ENCODE data around the gene FUNDC2.

DNA sequence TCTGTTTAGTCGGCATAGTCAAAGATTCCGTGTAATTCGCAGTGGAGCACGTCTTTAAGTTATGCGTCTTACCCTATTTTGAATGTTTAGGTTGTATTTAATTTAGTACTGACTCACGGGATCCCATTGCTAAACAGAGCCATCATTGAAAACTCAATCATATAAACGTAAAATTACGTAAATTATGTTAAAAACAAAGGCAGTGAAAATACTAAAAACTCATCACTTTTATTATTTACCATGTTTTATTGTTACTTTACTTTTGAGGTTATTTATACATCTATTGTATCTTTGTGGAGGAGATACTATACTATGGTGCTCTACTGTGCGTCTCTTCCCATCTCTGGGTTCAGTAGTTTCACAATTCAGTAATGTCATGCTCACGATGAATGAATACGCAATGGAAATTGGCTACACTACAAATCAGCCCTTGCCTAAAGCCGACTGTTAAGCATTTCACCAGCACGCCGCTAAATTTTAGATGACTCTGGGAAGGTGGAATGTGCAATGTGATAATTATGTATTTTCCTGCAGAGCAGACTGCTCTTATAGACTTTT, 944 bp downstream of the FUNDC2 start:
- TF ChIP-seq EZH2phosphoT487 (IDR thresholded peaks at IDR 0.05; ENCODE audit: low read depth): no peak
- TF ChIP-seq, protein P1, sequence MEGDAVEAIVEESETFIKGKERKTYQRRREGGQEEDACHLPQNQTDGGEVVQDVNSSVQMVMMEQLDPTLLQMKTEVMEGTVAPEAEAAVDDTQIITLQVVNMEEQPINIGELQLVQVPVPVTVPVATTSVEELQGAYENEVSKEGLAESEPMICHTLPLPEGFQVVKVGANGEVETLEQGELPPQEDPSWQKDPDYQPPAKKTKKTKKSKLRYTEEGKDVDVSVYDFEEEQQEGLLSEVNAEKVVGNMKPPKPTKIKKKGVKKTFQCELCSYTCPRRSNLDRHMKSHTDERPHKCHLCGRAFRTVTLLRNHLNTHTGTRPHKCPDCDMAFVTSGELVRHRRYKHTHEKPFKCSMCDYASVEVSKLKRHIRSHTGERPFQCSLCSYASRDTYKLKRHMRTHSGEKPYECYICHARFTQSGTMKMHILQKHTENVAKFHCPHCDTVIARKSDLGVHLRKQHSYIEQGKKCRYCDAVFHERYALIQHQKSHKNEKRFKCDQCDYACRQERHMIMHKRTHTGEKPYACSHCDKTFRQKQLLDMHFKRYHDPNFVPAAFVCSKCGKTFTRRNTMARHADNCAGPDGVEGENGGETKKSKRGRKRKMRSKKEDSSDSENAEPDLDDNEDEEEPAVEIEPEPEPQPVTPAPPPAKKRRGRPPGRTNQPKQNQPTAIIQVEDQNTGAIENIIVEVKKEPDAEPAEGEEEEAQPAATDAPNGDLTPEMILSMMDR (IDR thresholded peaks at IDR 0.05; ENCODE audit: low read depth, low read length): no peak

All from OCI-LY3 (cell line).